GM18505 (cell line): ENCODE data around the gene HDAC4.

ENCODE experiments used
- ATAC-seq: cut with Tn5 transposase; IDR thresholded peaks from one replicate; pipeline ENCODE4 v1.9.1; 2021; ENCODE audit not compliant: unreplicated experiment
- POLR2A ChIP-seq: IDR thresholded peaks from 4 replicates; pipeline ENCODE4 v1.6.1; 2011; ENCODE audit warnings: borderline replicate concordance; ENCODE audit not compliant: insufficient read depth, insufficient read length; ENCODE audit errors: extremely low read depth

The HDAC4 gene

DNA sequence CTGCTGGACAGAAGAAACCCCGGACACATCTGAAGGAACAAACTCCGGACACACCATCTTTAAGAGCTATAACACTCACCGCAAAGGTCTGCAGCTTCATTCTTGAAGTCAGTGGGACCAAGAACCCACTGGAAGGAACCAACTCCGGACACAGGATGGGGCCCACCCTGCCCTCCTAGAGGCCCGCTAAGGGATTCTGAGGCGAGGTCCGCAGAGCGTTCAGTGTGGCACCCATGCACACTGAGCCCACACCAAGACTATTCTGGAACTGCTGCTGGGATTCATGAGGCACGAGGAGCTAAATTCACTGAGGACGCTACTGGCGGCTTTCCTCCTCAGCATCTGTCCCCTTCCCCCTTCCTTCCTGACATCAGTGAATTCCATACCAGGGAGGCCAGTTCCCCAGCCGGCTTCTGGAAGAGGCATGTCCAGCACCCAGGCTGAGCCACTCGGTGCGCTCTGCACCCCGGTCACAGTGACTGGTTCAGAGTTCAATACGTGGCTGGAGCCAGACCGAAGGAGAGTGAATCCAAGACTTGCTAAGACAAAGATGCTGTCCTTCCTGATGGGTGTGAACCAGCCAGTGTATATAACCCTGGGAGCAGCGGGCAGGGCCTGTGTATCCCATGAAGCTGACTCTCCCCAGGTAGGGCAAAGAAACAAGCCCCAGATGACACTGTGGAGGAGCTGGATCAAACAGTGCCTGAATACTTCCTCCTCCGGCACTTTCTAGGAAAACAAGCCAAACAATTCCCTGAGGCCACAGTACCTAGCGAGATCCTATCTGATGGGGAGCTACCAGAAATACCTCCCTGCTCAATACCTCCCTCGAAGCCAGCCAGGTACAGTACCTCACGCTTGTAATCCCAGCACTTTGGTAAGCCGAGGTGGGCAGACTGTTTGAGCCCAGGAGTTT lies 11.1 kb downstream of the HDAC4 start:
- no peak for TF ChIP-seq POLR2A
- ATAC-seq = no peak

DNA sequence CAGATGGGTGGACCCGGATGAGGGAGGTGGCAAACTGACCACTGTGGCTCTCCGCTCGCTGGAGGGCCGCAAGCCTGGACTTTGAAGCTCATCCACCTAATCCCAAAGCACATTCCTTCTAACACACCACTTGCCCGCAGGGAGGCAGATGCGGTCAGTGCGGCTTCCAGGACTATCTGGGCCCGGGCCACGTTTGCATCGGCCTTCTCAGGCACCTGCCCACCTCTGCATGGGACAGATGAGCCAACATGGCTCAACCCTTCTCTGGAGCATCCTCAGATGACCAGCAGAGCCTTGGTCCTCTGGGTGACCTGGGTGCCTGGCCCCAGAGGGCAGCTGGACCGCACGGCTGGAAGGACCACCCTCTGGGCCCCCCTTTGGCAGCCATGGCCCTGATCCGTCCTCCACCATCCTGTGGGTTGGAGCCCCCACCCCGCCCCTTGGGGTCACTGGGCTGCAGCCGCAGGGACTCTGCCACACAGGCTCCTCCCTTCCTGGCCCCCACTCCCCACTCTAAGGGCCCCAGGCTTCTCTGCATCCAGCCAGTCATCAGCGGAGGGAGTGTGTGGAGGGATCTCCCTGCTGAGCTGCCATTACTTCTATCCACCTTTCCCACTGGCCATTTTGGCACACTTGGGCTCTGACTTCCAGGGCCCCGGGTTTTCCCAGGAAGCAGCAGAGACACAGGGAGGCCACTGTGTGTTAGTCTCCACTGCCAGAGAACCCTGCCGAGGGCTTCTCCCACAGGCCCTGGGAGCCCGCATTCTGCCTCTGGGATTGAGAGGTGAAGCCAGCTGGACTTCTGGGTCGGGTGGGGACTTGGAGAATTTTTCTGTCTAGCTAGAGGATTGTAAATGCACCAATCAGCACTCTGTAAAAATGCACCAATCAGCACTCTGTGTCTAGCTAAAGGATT lies 12.3 kb downstream of the HDAC4 start:
- no peak for TF ChIP-seq POLR2A
- no peak for ATAC-seq

DNA sequence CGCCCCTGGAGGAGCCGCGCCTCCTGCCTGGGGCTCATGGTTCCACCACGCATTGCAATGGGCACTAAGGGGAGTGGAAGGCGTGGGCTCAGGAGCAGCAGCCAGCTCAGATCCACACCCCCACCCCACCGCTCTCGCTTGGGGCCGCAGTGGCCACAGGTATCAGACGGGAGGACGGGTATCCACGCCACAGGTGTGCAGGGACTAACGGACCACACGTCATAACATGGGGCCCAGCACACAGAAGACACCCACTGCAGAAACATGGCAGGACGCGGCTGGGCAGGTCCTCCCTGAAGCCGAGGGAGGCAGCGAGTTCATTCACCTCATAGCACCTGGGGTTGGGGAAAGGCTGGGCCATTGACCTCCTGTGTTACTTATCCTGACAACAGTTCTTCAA lies 13.0 kb downstream of the HDAC4 start:
- TF ChIP-seq POLR2A = no peak
- ATAC-seq = no peak

DNA sequence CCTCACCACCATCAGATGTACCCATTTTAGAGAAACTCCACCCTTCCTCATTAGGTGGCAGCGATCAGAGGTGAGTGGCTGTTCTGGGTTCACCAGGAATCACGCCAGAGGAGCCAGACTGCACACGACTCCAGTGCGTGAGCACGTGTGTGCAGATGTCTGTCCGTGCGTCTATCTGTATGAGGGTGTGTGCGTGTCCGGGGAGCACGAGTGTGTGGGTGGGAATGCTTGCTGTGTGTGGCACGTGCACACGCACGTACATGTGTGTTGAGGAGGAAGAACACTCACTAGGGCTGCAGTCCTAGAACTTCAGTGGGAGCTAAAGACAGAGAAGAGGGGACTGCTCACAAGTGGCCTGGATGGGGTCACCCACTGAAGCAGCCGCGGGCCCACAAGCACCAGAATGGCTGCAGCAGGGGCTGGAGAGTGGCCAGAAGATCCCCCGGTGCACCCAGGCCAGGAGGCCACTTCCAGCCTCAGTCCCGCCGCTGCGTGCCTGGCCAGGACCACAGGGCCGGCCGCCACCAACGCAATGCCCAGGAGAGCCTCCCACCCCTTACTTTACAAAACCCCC lies 13.9 kb downstream of the HDAC4 start:
- no peak for TF ChIP-seq POLR2A
- no peak for ATAC-seq

DNA sequence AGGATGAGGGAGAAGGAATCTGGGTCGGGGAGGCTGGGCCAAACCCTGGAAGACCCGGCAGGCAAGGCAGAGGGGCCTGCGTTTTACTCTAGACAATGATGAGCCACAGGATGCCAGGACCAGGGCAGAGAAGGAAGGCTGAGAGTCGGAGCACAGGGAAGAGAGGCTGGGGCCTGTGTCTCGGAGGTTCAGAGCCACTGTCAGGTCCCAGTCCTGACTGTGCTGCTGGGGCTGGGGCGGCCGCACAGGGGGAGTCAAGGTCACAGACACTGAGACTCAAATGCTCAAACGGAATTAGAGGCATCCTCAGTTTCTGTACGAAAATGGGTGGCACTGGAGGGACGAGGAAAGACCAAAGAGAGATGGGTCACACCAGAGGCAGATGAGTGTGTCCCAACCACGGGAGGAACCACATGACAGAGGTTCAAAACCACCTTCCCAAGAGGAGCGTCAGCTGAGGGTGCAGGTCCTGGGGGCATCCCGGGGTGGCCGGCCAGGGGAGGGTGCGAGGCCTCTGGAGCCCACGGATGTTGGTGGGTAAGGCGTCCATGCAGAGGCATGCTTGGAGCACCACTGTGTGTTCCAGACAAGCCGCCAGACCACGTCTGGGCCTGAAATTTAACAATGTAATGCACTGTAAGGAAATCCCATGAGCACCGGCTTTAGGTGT lies 14.7 kb downstream of the HDAC4 start:
- TF ChIP-seq POLR2A = no peak
- ATAC-seq = no peak

DNA sequence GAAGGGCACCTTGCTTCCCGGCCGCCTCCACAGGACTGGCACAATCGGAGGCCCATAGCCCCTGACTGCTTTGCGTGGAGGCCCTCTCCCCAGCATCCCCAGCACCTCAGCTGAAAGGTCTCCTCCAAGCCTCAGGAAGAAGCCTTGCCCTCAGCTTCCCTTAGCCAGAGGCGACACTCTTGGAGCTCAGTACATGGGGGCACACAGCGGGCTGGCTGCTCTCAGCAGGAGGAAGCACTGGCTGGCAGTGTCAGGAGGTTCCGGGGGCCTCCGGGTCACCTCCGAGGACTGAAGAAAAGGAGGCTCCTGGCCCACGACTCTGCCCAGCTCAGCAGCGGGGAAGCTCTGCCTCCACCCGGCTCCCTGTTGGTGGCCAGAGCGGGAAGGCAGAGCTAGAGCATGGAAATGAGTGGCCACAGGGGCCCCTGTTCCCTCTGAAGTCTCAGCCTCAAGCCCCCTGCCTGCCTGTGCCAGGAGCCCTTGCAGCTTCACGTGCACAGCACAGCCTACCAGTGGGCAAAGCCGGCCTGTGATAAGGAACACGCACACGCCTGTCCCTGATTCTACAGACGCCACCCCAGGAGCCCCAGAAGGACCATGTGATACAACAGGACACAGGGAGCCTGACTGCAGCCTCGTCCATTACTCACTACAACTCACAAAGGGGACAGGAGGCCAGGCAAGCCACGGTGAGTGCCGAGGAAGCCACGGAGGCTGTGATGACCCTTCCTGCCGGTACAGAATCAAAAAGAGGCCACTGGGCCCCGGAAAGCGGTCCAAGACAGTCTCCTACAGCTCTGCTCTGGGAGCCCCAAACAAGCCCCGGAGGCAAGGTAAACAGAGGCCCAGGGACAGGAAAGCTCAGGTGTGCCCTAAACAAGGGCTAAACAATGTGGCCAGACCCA lies 15.5 kb downstream of the HDAC4 start:
- TF ChIP-seq POLR2A = no peak

DNA sequence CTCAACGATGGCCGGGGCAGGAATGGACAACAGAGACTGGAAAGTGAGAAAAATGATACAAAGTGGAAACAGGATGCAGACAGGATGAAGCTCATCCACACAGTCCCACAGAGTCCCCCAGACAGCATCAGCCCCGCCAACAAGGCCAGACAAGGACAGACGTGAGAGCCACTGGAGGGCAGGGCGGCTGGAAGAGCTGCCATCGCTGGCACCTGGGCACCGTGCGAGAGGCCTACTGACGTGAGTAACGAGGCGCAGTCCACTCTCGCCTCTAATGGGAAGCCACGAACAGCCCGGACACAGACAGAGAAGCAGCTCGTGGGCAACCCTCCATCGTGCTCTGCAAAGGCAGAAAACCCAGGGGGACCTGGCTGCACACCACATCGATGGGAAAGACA lies 17.1 kb downstream of the HDAC4 start:
- no peak for ATAC-seq
- TF ChIP-seq POLR2A = no peak

More for the DNA sequence above, 15.5 kb downstream of the HDAC4 start:
- ATAC-seq = no peak

DNA sequence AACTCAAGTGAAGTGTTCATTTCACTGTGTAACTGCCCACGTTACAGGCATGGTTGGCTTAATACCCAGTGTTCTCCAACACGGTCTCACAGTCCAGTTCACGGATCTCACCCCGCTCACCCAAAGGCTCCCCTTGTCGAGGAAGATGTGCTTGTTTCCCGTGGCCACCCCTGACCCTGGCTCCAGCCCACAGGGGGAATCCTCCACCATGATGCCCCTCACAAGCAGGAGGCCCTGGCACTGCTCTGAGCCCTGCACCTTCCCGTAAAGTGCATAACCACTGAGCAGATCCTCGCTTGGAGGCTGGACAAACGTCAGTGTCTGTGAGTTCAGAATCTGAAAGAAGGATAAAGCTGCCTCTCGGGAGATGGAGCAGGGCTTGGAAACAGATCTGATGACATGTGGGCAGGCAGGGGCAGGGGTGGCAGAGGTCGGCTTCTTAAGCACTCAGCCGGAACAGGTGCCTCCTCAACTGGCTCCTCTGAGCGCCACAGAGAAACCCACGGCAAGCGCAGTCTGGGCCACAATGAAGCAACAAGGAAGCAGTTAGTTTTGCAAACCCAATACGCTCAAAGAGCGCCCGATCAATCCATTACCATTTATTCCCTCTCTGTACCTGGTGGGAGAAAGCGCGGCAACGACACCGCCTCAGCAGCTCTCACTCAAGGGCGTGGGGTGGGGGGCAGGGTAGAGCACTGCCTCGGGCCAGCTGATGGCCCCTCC lies 17.6 kb downstream of the HDAC4 start:
- no peak for ATAC-seq
- TF ChIP-seq POLR2A = no peak

DNA sequence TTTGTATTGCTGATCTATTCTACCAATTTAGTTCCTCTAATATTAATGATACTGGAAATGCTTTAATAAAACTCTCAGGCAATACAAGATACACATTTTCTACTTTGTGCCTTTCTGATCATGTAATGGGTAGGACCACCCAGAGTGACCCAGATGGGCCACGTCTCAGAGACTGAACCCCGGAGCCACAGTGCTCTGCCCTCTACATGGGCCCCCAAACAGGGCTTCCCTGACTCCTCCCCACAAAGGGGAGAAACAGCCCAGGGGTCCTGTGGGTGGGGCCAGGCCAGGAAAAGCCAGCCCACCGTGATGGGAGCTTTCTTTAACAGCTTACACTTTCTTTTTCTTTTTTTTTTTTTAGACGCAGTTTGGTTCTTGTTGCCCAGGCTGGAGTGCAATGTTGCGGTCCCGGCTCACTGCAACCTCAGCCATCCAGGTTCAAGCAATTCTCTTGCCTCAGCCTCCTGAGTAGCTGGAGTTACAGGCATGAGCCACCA lies 18.4 kb downstream of the HDAC4 start:
- no peak for ATAC-seq
- no peak for TF ChIP-seq POLR2A

DNA sequence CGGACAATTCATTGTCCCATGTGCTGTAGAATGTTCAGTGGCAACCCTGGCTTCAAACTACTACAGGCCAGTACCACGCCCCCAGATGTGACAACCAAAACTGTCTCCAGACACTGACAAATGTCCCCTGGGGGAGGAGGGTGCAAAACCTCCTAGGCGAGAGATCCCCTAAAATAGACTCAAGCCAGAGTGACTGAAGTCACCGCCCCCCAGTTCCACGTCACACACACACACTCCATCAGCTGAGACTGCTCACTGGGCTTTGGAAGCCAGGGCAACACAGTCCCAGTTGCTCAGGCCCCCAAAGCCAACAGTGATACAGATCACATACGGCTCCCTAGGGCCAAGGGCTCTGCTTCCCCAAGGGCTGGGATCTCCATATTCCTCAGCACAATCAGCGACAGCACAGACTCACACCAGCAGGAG lies 19.1 kb downstream of the HDAC4 start:
- peak; percentile 61 for ATAC-seq
- no peak for TF ChIP-seq POLR2A

DNA sequence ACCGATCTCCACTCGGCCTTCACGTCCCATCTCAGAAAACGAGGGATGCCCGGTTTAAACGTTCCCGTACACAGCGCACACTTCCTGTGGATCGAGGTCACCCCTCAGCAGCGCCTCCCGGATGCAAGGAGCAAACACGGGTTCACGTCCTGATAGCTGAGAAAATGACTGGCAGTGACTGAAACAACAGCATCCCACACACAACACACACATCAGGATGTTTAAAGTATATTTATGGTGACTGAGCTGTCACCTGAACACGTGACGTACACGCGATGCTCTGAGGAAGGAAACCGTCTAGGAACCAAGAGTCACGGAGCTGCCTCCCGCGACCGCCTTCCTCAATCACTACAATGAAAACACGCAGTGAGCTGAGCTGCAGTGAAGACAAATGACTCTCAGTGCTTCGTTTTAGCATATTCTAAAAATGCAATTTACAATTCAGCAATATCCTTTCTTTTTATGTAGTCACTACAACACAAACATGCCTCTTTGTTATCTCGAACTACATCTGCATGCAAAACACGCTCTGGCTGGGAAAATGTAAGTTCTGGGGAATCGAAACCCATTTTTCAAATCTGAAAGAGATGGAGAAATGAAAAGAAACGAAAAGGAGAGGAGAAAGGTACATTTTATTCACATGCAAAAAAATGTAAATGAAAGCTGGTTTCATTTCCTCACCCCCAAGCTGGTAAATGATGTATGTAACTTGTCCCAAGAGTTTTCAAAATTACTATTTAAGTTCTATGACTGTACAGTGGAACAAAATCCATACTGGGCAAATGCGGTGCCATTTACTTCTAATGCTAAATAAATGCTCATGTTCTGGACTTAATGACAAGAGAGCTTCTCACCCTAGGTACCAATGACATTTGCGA lies 19.8 kb downstream of the HDAC4 start:
- peak; percentile 33 for ATAC-seq
- TF ChIP-seq POLR2A = no peak

DNA sequence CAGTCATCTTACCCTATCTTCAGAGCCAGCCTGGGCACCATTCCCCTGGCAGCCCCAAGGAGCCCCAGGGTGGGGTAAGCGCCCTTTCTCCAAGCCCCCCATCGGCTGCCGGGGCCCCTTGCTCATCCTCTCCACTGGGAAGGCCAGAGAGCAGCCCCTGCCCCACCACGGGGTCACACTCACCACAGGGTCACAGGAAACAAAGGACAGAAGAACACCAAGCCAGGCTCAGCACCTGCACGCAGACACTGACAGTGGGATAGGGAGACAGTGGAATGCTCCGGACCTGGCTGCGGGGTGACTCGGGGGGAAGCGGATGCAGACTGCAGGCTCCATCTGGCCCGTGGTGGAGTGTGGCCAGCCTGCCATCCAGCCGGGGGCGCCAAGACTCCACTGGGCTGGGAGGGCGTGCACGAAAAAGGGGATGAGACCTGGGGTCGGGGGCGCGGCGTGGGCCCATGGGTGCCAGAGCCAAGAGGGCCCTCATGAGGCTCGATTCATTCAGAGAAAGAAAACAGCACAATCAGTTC lies 21.1 kb downstream of the HDAC4 start:
- no peak for ATAC-seq
- no peak for TF ChIP-seq POLR2A
